KOPT-K1 (cell line): ENCODE results near the gene CD320.
A peak's percentile ranks its signal among the peaks of the same experiment; 100 is the strongest.
"Not testable (repeated sequence)": the region's sequence is repeated elsewhere in the genome, so short reads cannot be mapped to it uniquely, and the experiment has no call there.

ENCODE experiments used
- H3K27ac ChIP-seq: fragments of 200-600 bp; sonication (generic); 2 replicates; pipeline ENCODE4 v1.5.1; 2016; ENCODE audit warnings: antibody characterized with exemption, mild to moderate bottlenecking, low read depth, low read length; ENCODE audit not compliant: poor library complexity, severe bottlenecking
- H3K36me3 ChIP-seq: fragments of 200-600 bp; sonication (generic); 2 replicates; pipeline ENCODE4 v1.5.1; 2017; ENCODE audit warnings: antibody characterized with exemption, mild to moderate bottlenecking, low read length, moderate library complexity; ENCODE audit not compliant: insufficient read depth
- H3K9me3 ChIP-seq: fragments of 200-600 bp; sonication (generic); 2 replicates; pipeline ENCODE4 v1.5.1; 2017; ENCODE audit warnings: antibody characterized with exemption, low read length, mild to moderate bottlenecking; ENCODE audit not compliant: insufficient read depth, poor library complexity, severe bottlenecking

Gene CD320

DNA sequence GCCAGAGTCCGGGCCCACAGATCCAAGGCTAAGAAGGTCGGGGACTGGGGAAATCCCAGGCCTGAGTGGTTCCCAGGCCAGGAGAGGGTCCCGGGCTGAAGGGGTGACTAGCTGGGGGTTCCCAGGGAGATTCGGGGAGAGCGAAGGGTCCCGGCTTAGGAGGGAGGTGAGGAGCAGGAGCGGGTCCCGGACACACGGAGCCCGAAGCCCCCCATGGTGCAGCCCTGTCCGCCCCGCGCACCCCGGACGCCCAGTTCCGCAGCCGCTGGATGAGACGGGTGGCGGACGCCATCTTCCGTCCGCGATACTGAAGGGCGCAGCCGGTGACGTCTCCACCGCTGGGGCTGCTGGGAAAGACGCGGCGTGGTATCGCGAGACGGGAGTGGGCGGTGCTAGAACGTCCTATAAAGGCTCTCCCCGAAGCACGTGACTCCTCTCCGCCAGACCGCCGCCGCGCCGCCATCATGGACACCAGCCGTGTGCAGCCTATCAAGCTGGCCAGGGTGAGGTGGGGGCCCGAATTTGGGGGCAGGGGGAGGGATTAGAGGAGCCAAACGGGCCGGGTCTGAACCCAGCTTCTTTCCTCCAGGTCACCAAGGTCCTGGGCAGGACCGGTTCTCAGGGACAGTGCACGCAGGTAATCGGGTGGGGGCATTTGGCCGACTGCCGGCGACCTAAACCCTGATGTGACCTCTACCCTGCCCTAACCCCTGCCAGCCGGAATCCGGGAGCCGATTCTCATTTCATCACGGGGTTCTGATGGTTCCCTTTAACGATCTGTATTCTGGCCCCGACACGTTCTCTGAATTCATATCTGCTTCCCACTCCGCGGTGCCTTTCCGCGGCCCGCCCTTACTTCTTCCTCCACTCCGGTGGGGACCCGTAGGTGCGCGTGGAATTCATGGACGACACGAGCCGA lies 13.2 kb upstream of the CD320 start, which contains the start of the genes NDUFA7 and RPS28:
NDUFA7 (minus strand) TSS at position 309 of the 919 bp plus-strand sequence; CDS start at position 292, 17 bp downstream.
RPS28 (plus strand) TSS at position 430 of the 919 bp plus-strand sequence; CDS start at position 465, 35 bp downstream.
- peaks cover 42% of the 10 kb centered on the region for H3K36me3 ChIP-seq
- H3K27ac ChIP-seq = peak within 1 kb of the TSS; percentile 94
- no peaks in the 10 kb centered on the region for H3K9me3 ChIP-seq

DNA sequence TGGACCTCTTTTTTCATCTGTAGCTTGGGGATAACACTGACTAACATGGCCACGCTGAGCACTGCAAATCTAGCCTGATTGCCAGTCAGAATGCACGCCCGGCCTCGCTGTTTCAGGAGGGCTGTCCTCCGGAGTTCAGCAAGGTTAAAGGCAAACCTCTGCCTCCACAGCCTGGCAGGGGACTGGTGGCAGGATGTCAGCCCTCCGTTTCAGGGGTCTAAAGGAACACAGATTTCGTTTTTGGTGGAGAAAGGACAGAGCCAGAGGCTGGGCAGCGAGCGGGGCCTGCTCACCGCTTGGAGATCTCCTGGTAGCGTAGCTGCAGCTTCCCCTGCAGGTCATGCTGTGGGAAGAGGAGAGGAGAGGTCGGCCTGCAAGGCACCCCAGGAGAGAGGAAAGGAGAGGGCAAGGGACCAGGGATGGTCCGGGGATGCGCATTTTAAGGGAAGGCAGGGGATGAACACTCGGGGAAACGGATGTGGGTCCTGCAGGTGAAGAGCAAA lies 12.5 kb upstream of the CD320 start:
- H3K27ac ChIP-seq = peak overlapping the region; percentile 94
- peaks cover 49% of the 10 kb centered on the region for H3K36me3 ChIP-seq
- H3K9me3 ChIP-seq = no peaks in the 10 kb centered on the region

DNA sequence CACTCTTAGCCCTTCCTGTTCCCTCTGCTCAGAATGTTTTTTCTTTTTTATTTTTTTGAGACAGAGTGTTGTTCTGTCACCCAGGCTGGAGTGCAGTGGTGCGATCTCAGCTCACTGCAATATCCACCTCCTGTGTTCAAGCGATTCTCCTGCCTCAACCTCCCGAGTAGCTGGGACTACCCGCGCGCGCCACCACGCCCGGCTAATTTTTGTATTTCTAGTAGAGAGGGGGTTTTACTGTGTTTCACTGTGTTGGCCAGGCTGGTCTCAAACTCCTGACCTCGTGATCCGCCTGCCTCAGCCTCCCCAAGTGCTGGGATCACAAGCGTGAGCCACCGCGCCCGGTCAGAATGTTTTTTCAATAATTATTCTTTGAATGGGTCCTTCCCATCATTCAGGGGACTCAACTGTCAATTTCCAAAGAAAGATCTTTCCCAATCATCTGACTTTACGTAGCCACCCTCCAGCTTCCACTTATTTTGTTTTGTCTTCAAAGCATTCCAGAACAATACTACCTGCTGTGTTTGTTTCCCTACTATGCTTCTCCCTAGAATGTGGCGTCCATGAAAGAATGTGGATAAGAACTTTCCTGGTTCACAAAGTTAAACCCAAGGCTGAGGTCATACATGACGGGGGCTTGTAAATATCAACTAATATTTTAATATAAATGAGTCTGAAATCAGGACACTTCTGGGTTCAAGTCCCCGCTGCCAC lies 11.8 kb upstream of the CD320 start:
- H3K36me3 ChIP-seq = peaks cover 56% of the 10 kb centered on the region
- no peaks in the 10 kb centered on the region for H3K9me3 ChIP-seq
- H3K27ac ChIP-seq = peak overlapping the region; percentile 94

DNA sequence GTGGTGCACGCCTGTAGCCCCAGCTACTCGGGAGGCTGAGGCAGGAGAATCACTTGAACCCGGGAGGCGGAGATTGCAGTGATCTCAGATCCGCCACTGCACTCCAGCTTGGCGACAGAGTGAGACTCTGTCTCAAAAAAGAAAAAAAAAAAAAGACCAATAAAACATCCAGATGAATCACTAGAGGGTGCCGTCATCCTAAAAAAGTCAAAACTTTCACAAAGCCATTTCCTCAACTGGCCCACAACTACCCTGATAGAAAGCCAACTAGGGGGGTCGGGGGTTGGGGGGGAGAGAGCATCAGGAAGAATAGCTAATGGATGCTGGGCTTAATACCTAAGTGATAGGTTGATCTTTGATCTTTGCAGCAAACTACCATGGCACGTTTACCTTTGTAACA lies 10.7 kb upstream of the CD320 start:
- H3K27ac ChIP-seq, H3K9me3 ChIP-seq: not testable (repeated sequence)
- peaks cover 54% of the 10 kb centered on the region for H3K36me3 ChIP-seq

DNA sequence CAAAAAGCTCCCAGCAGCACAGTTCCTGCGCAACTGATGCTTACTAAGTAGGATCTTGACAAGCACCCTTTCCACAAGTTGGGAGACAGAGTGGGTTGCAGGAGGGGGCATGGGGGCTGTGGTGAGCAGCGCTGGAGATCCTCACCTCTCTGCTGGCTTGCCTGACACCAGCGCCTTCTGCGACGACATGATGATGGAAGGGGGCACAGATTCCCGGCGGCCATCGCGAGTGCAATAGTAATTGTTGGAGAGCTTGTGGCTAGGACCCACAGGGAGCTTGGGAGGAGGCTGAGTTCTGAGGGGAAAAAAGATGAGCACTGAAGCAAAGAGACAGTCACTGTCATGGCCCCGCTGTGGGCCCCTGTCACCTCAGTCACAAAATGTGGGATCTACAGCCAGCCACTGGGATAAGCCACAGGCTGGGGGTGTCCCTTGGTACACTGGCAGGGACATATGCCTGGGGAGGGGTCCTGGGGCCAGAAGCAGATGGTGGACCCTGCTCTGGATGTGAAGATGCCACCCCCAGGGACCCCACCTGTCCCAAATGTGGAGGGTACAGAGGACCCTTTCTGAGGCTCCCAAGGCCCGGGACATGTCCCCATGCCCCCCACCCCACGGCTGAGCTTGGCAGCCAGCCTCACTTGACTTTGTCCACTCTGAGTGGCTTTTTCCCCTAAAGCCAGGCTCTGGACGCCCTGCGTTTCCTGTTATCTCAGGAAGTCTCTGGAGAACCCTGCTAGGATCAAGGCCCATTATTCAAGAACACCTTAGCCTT lies 8.4 kb upstream of the CD320 start:
- Histone ChIP-seq H3K36me3 (peaks cover 57% of the 10 kb centered on the region), H3K9me3 (no peaks in the 10 kb centered on the region), H3K27ac (peak overlapping the region; percentile 26)

DNA sequence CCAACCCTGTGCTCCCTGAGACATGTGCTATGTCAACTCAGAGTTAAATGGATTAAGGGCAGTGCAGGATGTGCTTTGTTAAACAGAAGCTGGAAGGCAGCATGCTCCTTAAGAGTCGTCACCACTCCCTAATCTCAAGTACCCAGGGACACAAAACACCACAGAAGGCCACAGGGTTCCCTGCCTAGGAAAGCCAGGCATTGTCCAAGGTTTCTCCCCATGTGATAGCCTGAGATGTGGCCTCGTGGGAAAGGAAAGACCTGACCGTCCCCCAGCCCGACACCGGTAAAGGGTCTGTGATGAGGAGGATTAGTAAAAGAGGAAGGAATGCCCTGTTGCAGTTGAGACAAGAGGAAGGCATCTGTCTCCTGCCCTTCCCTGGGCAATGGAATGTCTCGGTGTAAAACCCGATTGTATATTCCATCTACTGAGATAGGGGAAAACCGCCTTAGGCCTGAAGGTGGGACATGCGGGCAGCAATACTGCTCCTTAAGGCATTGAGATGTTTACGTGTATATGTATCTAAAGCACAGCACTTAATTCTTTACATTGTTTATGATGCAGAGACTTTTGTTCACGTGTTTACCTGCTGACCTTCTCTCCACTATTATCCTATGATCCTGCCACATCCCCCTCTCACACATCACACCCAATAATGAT lies 7.0 kb upstream of the CD320 start:
- not testable (repeated sequence) for H3K9me3 ChIP-seq, H3K27ac ChIP-seq
- peaks cover 71% of the 10 kb centered on the region for H3K36me3 ChIP-seq

DNA sequence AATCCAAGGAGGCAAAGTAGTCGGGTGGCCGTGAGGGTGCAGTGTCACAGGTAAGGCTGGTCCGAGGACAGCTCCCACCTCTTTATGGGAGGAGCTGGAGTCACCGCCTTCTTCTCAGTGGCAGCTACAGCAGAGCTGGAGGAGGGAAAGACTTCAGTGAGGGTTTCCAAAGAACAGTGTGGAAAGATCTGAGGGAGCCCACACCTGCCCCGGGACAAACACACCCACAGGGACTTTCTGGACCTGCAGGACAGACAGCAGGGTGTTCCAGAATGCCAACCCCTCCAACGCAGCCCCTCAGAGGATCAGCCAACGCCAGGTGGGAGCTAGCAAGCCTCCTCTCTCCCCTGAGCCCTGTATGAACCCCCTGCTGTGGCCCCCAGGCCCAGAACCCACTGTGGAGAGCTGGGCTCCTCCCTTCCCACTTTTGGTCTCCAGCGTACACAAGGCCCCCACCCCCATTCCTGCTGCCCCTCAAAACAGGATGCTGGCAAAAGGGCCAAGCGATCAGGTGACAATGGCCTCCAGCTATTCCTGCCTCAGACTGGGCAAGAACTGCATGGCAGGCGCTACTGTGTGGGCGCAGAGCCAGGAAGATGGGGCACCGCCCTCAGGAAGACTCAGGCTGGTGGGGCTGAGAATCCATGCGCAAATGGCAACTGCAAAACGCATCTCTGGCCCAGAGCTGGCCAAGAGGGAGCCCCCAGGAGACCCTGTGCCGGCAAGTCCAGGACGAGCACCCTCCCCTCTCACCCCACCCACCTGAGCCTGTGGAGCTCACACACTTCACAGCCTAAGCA lies 3.5 kb upstream of the CD320 start:
- Histone ChIP-seq H3K36me3 (peaks cover 74% of the 10 kb centered on the region), H3K9me3 (no peaks in the 10 kb centered on the region), H3K27ac (no peak overlapping the region)

DNA sequence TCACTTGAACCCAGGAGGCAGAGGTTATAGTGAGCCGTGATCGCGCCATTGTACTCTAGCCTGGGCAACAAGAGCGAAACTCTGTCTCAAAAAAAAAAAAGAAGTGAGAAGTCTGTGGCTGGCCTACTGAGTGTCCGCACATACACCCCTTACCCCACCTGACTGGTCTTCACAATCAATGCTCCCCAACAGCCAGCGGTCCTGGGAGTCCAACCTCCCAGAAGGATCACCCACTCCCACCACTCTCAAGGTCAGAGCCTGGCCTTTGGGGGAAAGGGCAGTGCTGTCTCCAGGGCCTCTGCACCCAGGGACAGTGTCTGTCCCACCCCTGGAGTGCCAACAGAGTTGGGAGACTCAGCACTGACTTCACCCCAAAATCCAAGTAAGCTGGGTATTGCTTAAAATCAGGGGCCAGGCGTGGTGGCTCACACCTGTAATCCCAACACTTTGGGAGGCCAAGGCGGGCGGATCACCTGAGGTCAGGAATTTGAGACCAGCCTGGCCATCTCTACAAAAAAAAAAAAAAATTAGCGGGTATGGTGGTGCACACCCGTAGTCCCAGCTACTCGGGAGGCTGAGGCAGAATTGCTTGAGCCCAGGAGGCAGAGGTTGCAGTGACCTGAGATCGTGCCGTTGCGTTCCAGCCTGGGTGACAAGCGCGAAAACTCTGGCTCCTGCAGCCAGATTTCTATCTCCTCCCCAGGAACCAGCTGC lies 2.3 kb upstream of the CD320 start:
- H3K36me3 ChIP-seq = peaks cover 69% of the 10 kb centered on the region
- H3K27ac ChIP-seq = no peak overlapping the region
- no peaks in the 10 kb centered on the region for H3K9me3 ChIP-seq

DNA sequence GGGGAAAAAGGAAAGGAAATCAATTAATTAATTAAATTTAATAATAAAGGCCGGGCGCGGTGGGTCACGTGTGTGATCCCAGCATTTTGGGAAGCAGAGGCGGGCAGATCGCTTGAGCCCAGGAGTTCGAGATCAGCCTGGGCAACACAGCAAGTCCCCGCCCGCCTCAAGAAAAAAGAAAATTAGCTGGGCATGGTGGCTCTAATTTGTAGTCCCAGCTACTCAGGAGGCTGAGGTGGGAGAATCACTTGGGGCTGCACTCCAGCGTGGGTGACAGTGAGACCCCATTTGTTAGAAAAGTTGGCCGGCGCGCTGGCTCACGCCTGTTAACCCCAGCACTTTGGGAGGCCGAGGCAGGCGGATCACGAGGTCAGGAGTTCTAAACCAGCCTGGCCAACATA lies 733 bp upstream of the CD320 start:
- H3K9me3 ChIP-seq = no peaks in the 10 kb centered on the region
- peaks cover 70% of the 10 kb centered on the region for H3K36me3 ChIP-seq
- peak overlapping the region; percentile 86 for H3K27ac ChIP-seq

DNA sequence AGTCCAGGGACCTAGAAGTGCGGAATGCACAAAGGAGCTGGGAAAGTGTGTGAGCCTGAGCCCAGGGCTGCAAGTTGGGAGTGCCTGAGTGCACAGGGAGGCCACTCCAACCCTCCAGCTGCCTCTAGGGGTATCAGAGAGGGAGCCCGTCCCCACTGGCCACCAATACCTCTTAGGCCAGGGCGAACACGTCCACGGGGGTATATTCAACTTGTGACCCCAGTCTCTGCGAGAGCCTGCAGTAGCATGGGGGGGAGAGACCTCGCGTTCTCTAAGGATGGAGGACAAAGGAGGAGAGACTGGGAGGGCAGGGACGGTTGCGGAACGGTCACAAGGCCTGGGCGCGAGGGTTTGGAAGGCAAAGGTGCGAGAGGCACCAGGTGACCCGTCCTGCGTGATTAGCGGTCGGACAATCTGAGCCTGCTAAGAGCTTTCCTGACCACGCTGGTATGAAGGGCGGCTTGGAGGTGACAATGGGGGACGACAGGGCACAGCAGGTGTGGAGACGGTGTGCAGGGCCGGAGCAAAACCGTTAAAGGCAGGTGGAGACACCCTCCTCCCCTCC lies 676 bp downstream of the CD320 start:
- H3K36me3 ChIP-seq = peaks cover 70% of the 10 kb centered on the region

DNA sequence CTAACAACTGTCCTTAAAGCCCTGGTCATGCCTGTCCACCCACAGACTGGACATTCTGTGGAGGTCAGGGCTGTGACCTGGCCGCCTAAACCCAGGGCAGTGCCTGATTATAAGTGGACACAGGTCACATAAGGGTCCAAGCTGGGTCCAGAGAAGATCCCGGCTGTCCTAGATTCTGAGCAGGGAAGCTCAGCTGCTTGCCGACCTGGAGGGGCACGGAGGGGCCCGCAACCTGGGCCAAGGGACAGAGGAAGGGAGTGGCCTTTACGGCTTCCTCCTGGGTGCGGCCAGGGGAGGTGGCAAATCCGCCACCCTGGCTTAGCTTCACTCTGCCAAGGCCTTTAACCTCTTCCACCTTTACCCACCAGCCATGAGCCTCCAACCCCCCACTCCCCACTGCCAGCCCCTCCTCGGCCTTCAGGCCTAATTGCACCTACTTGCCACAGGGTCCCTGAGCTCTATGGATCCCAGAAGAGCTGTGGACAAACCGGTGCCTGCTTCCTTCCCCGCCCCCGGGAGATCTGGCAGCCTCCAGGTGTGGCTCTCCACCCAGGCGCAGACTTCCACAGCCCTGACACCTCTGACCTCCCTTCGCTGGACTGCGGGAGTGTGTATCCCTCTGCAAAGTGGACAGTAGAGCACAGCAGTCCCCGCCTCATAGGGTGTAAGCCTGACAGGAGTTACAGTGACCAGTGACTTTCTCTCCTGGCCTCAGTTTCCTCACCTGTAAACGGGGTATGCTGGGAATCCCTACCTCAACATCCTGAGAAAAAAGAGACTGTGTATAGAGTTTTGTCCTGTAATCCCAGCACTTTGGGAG lies 1.7 kb downstream of the CD320 start:
- peaks cover 70% of the 10 kb centered on the region for H3K36me3 ChIP-seq
- H3K27ac ChIP-seq = peak overlapping the region; percentile 86
- no peaks in the 10 kb centered on the region for H3K9me3 ChIP-seq

More for the DNA sequence above, 676 bp downstream of the CD320 start:
- Histone ChIP-seq H3K9me3 (no peaks in the 10 kb centered on the region), H3K27ac (peak overlapping the region; percentile 86)

DNA sequence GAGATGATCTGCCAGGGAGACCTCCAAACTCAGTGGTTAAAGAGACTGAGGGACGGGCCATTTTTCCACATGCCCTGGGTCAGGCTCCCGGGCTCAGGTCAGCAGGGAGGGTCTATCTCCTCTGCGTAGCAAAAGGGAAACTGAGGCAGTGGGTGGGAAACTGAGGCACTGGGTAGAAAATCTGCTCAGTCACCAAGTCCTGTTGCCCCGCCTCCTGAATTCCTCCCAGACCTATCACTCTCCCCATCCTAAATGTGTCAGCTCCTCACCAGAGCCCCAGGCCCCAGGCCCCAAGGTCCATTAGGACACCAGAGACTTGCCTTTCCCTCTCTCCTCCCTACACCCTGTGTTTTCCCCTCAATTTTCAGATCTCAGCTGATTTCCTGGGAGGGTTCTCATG lies 2.4 kb downstream of the CD320 start:
- H3K27ac ChIP-seq = no peak overlapping the region
- peaks cover 65% of the 10 kb centered on the region for H3K36me3 ChIP-seq
- no peaks in the 10 kb centered on the region for H3K9me3 ChIP-seq
